NCI-H1092 treated with DMSO at 0.1 percent for 48 hours (cell line): ENCODE measurements around the gene LECT2.

Experiments used
- DNase-seq: peaks from one replicate; lab custom pipeline; 2025; lab: John Stamatoyannopoulos, UW

LECT2 gene

DNA sequence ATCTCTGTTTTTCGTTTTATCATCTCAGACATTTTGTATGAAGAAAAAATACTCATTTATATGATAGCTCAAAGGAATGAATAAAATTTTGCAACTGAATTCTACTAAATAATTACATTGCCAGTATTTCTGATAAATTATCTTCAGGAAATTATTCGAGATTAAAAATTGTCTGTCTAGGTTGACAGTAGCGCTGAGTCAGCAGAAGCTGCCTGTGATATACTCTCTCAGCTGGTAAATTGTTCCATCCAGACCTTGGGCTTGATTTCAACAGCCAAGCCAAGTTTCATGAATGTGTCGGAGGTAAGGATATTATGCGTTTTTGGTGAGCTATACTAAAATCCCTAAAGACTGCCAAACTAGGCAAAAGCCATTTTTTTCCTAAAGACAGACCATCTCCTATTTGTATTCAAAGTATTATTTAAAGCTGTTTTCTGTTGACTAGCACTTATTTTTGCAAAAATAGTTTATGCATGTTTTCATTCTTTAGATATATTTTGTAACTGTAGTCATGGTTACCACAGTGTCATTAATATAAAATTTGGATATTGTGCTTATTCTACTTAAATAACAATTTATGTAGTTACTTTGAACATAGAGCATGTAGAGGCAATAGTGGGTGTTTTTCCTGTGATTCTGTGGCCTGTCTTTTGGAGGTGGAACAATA lies 17.4 kb downstream of the LECT2 start:
- DNase-seq = no peak

DNA sequence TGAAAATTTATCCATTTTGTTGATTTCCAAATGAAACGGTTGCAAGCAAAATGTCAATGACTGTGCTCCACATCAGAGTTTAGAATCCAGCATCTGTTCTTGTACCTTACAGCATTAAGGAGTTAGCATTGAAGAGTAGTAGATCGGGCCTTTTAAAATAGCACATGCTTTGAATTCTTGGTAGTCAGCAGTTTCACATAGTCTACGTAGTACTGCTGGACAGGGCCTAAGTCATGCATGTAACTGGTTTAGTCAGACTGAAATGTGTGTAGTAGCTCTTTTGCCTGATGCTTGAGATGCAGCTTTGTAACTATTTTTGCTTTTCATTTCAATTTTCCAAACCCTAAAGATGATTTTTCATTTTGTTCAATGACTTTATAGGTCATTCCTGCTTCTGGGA lies 19.8 kb downstream of the LECT2 start:
- no peak for DNase-seq

DNA sequence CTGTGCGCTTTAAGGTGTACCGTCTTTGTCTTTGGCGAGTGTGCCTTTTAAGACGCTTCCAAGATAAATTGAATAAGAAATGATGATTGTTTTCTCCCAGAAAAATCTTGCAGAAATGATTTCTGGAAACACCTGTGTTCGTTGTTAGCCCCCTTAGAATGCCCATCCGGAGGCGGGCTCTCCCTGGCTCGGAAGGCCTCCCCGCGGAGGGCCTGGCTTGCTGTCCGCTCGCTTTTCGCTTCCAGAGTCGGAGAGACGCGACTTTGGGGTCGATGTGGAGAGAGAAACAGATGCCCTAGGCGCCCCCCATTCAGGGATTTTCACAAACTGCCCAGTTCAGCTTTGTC lies 23.9 kb downstream of the LECT2 start:
- DNase-seq = no peak

DNA sequence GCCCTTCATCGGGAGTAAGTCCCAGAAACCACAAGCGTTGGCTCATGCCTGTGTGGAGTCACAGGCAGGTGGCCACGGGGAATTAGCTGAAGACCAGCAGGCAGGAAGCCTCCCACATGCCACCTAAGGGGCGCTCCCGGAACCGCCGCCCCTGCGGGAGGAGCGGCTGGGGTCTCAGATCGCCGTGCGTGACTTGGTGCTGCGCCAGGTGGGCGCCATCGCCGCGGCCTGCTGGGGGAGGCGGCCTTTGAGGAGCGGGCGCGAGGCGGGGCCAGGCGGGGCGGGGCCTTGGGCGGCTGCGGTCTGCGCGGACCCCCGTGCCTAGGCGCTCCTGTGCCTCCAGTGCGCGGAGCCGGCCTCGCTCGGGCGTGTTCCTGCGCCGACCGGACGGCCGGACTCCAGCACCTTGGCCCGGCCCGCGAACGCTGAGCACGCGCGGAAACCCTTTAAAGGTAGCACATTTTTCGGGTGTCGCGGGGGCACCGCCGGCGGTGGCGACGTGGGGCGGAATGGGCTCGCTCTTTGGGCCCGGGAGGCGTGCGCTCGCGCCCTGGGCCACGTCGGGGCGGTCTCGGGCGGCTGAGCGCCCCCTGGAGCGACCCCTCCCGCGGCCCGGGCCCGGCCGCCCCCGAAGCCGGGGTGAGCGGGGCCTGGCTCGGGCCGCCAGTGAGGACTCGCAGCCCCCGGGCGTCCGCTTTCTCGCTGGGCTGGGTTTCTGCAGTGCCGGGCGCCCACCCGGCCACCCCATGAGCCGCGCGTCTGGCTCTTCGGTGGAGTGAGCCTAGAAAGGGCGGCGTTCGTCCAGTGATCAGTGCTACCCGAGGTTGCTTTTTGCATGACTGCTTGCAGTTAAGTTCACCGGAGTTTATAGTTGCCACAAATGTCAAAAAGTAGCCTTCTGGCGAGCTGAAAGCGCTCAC lies 24.5 kb downstream of the LECT2 start:
- DNase-seq = no peak

- DNase-seq = no peak
Measured at GRCh38 chr5:135921388-135921787, 33.4 kb downstream of the LECT2 start.

DNA sequence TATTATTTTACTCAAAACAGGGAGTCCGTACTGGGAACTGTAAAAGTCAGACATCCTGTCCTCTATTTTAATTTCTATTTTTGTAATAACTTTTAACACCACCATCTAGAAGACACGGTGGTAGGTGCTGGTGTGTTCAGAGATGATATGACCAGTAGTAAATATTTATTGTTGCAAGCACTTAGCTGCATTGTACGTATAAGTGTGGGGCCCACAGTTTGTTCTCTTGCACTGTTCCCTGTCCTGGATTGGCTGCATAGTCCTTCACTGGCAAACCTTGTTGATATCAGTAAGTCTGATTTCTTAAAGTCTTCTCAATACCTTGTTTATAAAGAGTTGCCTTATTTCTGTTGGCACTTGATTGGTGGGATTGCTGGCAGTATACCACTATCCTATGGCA lies 34.6 kb downstream of the LECT2 start:
- DNase-seq = no peak

- no peak for DNase-seq
Measured at GRCh38 chr5:135916638-135917263, 38.0 kb downstream of the LECT2 start.

GRCh38 chr5:135915466-135916001 lies 39.2 kb downstream of the LECT2 start:
- no peak for DNase-seq

DNA sequence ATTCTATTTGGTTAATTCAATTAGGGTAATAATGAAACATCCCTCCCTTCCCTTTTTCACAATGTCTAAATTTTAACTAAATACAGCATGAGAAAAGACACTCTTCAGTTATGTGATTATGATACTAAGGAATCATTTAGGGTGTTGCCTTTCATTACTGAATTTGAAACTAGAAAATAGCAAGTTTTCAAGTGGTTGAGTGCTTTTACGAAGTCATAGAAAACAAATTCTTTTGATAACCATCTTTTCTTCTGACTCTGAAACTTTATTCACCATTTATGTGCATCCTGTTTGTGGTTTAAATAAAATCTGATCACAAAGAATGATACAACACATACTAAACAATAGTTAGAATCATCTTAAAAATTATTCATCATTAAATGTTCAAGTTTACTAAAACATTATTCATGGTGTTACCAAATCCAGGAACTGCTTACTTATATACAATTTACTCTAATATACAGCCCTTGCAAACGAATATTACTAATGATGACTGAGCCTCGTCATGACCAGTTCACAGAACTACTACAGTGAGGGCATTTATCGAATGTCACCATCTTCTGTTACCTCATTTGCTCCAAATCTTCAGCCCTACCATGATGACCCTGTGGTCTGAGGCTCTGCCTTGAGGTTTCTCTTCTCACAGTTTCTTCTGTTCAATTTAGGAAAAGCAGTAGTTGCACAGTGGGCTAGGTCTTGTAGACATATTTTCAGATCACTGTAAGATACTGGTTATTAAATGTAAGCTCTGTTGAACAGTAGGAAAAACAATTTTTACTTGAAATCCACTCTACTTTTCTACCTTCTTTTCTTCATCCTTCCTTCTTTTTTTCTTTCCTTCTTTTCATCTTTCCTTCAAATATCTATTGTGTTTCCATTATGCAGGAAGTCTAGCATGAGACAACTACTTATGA lies 40.8 kb downstream of the LECT2 start:
- DNase-seq = no peak

DNA sequence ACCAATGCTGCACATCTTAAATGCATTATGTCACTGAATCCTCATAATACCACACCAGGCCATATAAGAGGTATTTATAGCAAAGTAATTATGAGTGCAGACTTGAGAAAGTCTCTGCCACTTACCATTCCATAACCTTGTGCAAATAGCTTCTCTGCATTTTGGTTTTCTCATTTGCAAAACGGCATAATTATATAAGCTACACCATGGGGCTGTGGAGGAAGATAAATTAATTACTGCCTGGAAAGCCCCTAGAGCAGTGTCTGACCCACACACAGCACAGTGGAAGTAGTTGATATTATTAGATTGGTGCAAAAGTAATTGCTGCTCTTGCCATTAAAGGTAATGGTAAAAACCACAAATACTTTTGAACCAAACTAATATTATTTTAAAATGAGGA lies 49.6 kb downstream of the LECT2 start:
- DNase-seq = no peak

GRCh38 chr5:135901633-135902032 lies 53.1 kb downstream of the LECT2 start:
- DNase-seq = no peak

- DNase-seq = no peak
Measured at GRCh38 chr5:135900276-135900675, 54.5 kb downstream of the LECT2 start.

- DNase-seq = no peak
Measured at GRCh38 chr5:135898651-135899050, 56.1 kb downstream of the LECT2 start.
